ENCODE results near the gene THSD7B. TPM values are rescaled to one million over a fixed set of nuclear protein-coding genes. Genes with fewer than 3 reads are reported as not detected.
A peak's percentile ranks its signal among the peaks of the same experiment; 100 is the strongest.

Gene THSD7B
- total RNA-seq, 1 experiment from 2014 or later = 6.9 TPM

- Mint-ChIP-seq H3K27me3 (ENCODE audit: insufficient read depth, unreplicated experiment) (no peaks in the 10 kb centered on the region), H3K4me3 (ENCODE audit: unreplicated experiment) (no peak overlapping the region), H3K9me3 (ENCODE audit: unreplicated experiment) (peaks cover 26% of the 10 kb centered on the region), H3K27ac (ENCODE audit: unreplicated experiment) (peak overlapping the region; percentile 91), H3K4me1 (ENCODE audit: low read depth, unreplicated experiment) (peaks cover 37% of the 10 kb centered on the region), H3K36me3 (ENCODE audit: insufficient read depth, unreplicated experiment) (peaks cover 14% of the 10 kb centered on the region)
- H3K9me3 ChIP-seq = peaks cover 9% of the 10 kb centered on the region; the same call in 1 of the 2 replicates
- intact Hi-C loops (cut with micrococcal nuclease; ENCODE audit: unreplicated experiment) = no loop called here
- H3K4me1 ChIP-seq = peaks cover 39% of the 10 kb centered on the region
- H3K4me3 ChIP-seq (ENCODE audit: low read depth, low read length) = no peak overlapping the region
- ChIA-PET POLR2A (no interaction called here), CTCF (no interaction called here)
- TF ChIP-seq CTCF (IDR thresholded peaks at IDR 0.05; ENCODE audit: insufficient read depth in 1 of 2, low read depth in 1 of 2, low read length in 1 of 2, severe bottlenecking in 1 of 2, unreplicated experiment in 1 of 2) = no peak
- H3K36me3 ChIP-seq (ENCODE audit: control insufficient read depth, insufficient read depth, low read length) = no peaks in the 10 kb centered on the region
- no TSS peak for BruUV-seq (replicated peaks)
- no peaks in the 10 kb centered on the region for H3K27me3 ChIP-seq (replicated peaks; ENCODE audit: control insufficient read depth, insufficient read depth, low read length)
- DNase-seq = no peak
These were observed 441.7 kb downstream of the THSD7B start for GRCh38 chr2:137207030-137207429.

- H3K36me3 Mint-ChIP-seq (ENCODE audit: insufficient read depth, unreplicated experiment) = peaks cover 14% of the 10 kb centered on the region
These were observed 443.1 kb downstream of the THSD7B start for GRCh38 chr2:137208431-137208891.

GRCh38 chr2:137210039-137210438 is 444.7 kb downstream of the THSD7B start:
- Histone ChIP-seq H3K4me3 (ENCODE audit: low read depth, low read length) (no peak overlapping the region), H3K36me3 (ENCODE audit: control insufficient read depth, insufficient read depth, low read length) (no peaks in the 10 kb centered on the region), H3K27me3 (replicated peaks; ENCODE audit: control insufficient read depth, insufficient read depth, low read length) (no peaks in the 10 kb centered on the region), H3K4me1 (peaks cover 36% of the 10 kb centered on the region), H3K9me3 (peaks cover 9% of the 10 kb centered on the region; the same call in 1 of the 2 replicates)
- no peaks in the 10 kb centered on the region for H3K27me3 Mint-ChIP-seq (ENCODE audit: insufficient read depth, unreplicated experiment)
- peaks cover 14% of the 10 kb centered on the region for H3K36me3 Mint-ChIP-seq (ENCODE audit: insufficient read depth, unreplicated experiment)
- ChIA-PET POLR2A (no interaction called here), CTCF (no interaction called here)
- no peak for DNase-seq
- TF ChIP-seq CTCF (IDR thresholded peaks at IDR 0.05; ENCODE audit: insufficient read depth in 1 of 2, low read depth in 1 of 2, low read length in 1 of 2, severe bottlenecking in 1 of 2, unreplicated experiment in 1 of 2) = no peak
- no TSS peak for BruUV-seq (replicated peaks)
- intact Hi-C loops (cut with micrococcal nuclease; ENCODE audit: unreplicated experiment) = no loop called here
- H3K4me3 Mint-ChIP-seq (ENCODE audit: unreplicated experiment) = peak overlapping the region; percentile 44
- H3K4me1 Mint-ChIP-seq (ENCODE audit: low read depth, unreplicated experiment) = peaks cover 27% of the 10 kb centered on the region
- H3K27ac Mint-ChIP-seq (ENCODE audit: unreplicated experiment) = peak overlapping the region; percentile 54
- peaks cover 16% of the 10 kb centered on the region for H3K9me3 Mint-ChIP-seq (ENCODE audit: unreplicated experiment)

More at GRCh38 chr2:137208431-137208891, 443.1 kb downstream of the THSD7B start:
- H3K27ac Mint-ChIP-seq (ENCODE audit: unreplicated experiment) = peak overlapping the region; percentile 91
- no peaks in the 10 kb centered on the region for H3K27me3 Mint-ChIP-seq (ENCODE audit: insufficient read depth, unreplicated experiment)
- no peaks in the 10 kb centered on the region for H3K27me3 ChIP-seq (replicated peaks; ENCODE audit: control insufficient read depth, insufficient read depth, low read length)
- ChIA-PET POLR2A (no interaction called here), CTCF (no interaction called here)
- peak; percentile 71 to 75 for DNase-seq
- H3K9me3 Mint-ChIP-seq (ENCODE audit: unreplicated experiment) = peaks cover 16% of the 10 kb centered on the region
- BruUV-seq (replicated peaks) = TSS peak; percentile 63
- H3K4me3 Mint-ChIP-seq (ENCODE audit: unreplicated experiment) = peak overlapping the region; percentile 68
- H3K4me1 Mint-ChIP-seq (ENCODE audit: low read depth, unreplicated experiment) = peaks cover 27% of the 10 kb centered on the region
- intact Hi-C loops (cut with micrococcal nuclease; ENCODE audit: unreplicated experiment) = loop anchor here (1.0 to 2.0 kb wide), 3 partner anchors 36 to 202 kb away; no protein-coding TSS in a partner anchor
- H3K4me3 ChIP-seq (ENCODE audit: low read depth, low read length) = peak overlapping the region; percentile 11; the same call in 1 of the 2 replicates
- peaks cover 36% of the 10 kb centered on the region for H3K4me1 ChIP-seq
- no peak for TF ChIP-seq CTCF (IDR thresholded peaks at IDR 0.05; ENCODE audit: insufficient read depth in 1 of 2, low read depth in 1 of 2, low read length in 1 of 2, severe bottlenecking in 1 of 2, unreplicated experiment in 1 of 2)
- H3K9me3 ChIP-seq = peaks cover 9% of the 10 kb centered on the region; the same call in 1 of the 2 replicates
- no peaks in the 10 kb centered on the region for H3K36me3 ChIP-seq (ENCODE audit: control insufficient read depth, insufficient read depth, low read length)

All from Caco-2 (cell line).